ENCODE results near the gene MBLAC1. TPM values are rescaled to one million over a fixed set of nuclear protein-coding genes. Genes with fewer than 3 reads are reported as not detected.
"Not testable (repeated sequence)": the region's sequence is repeated elsewhere in the genome, so short reads cannot be mapped to it uniquely, and the experiment has no call there.

Gene MBLAC1
- total RNA-seq, 1 experiment from 2014 or later, result 3.2 TPM

GRCh38 chr7:100127866-100128636 lies 1.3 kb downstream of the MBLAC1 start:
- CTCF ChIA-PET, result interaction anchor here (0.6 to 1.6 kb wide), 6 partner anchors 14 to 280 kb away, joined by 3 to 6 read pairs (median 3); partner anchors contain the start of gene LAMTOR4

GRCh38 chr7:100128637-100128963 lies 1.8 kb downstream of the MBLAC1 start:
- no peak for DNase-seq
- BruUV-seq (replicated peaks), result no TSS peak
- H3K4me1 ChIP-seq, result peaks cover 20% of the 10 kb centered on the region
- no peaks in the 10 kb centered on the region for H3K9me3 Mint-ChIP-seq (ENCODE audit: unreplicated experiment)
- ChIA-PET CTCF (interaction anchor here (0.6 to 1.6 kb wide), 4 partner anchors 19 to 279 kb away, joined by 3 to 6 read pairs (median 4); partner anchors contain the start of gene LAMTOR4), POLR2A (interaction anchor here (0.6 to 1.2 kb wide), 3 partner anchors 27 to 300 kb away, joined by 3 to 8 read pairs (median 4); partner anchors contain the start of genes AP4M1, MCM7, MEPCE and ZCWPW1)
- no peaks in the 10 kb centered on the region for H3K27me3 Mint-ChIP-seq (ENCODE audit: insufficient read depth, unreplicated experiment)
- peak overlapping the region; percentile 99 for H3K4me3 Mint-ChIP-seq (ENCODE audit: unreplicated experiment)
- no peaks in the 10 kb centered on the region for H3K9me3 ChIP-seq
- TF ChIP-seq CTCF (IDR thresholded peaks at IDR 0.05; ENCODE audit: insufficient read depth in 1 of 2, low read depth in 1 of 2, low read length in 1 of 2, severe bottlenecking in 1 of 2, unreplicated experiment in 1 of 2), result no peak
- no peak overlapping the region for H3K27ac Mint-ChIP-seq (ENCODE audit: unreplicated experiment)
- peaks cover 25% of the 10 kb centered on the region for H3K36me3 Mint-ChIP-seq (ENCODE audit: insufficient read depth, unreplicated experiment)
- no peaks in the 10 kb centered on the region for H3K27me3 ChIP-seq (replicated peaks; ENCODE audit: control insufficient read depth, insufficient read depth, low read length)
- peaks cover 32% of the 10 kb centered on the region for H3K4me1 Mint-ChIP-seq (ENCODE audit: low read depth, unreplicated experiment)
- H3K36me3 ChIP-seq (ENCODE audit: control insufficient read depth, insufficient read depth, low read length), result no peaks in the 10 kb centered on the region
- H3K4me3 ChIP-seq (ENCODE audit: low read depth, low read length), result peak overlapping the region; percentile 95; the same call in 1 of the 2 replicates
- intact Hi-C loops (cut with micrococcal nuclease; ENCODE audit: unreplicated experiment), result no loop called here

More at GRCh38 chr7:100127866-100128636, 1.3 kb downstream of the MBLAC1 start:
- no peaks in the 10 kb centered on the region for H3K9me3 ChIP-seq
- H3K4me1 Mint-ChIP-seq (ENCODE audit: low read depth, unreplicated experiment), result peaks cover 30% of the 10 kb centered on the region
- intact Hi-C loops (cut with micrococcal nuclease; ENCODE audit: unreplicated experiment), result loop anchor here (1.0 kb wide), 1 partner anchor 9 kb away; the partner anchor contains the start of genes CNPY4 and TAF6
- peaks cover 20% of the 10 kb centered on the region for H3K4me1 ChIP-seq
- DNase-seq, result peak; percentile 53
- no peaks in the 10 kb centered on the region for H3K27me3 Mint-ChIP-seq (ENCODE audit: insufficient read depth, unreplicated experiment)
- peak overlapping the region; percentile 95 for H3K4me3 ChIP-seq (ENCODE audit: low read depth, low read length)
- H3K27me3 ChIP-seq (replicated peaks; ENCODE audit: control insufficient read depth, insufficient read depth, low read length), result no peaks in the 10 kb centered on the region
- H3K36me3 Mint-ChIP-seq (ENCODE audit: insufficient read depth, unreplicated experiment), result peaks cover 25% of the 10 kb centered on the region
- BruUV-seq (replicated peaks), result TSS peak; percentile 30
- POLR2A ChIA-PET, result interaction anchor here (0.6 to 1.2 kb wide), 3 partner anchors 26 to 301 kb away, joined by 3 to 8 read pairs (median 4); partner anchors contain the start of genes AP4M1, MCM7, MEPCE and ZCWPW1
- H3K27ac Mint-ChIP-seq (ENCODE audit: unreplicated experiment), result peak overlapping the region; percentile 19
- TF ChIP-seq CTCF (IDR thresholded peaks at IDR 0.05; ENCODE audit: insufficient read depth in 1 of 2, low read depth in 1 of 2, low read length in 1 of 2, severe bottlenecking in 1 of 2, unreplicated experiment in 1 of 2), result no peak
- no peaks in the 10 kb centered on the region for H3K9me3 Mint-ChIP-seq (ENCODE audit: unreplicated experiment)
- H3K4me3 Mint-ChIP-seq (ENCODE audit: unreplicated experiment), result peak overlapping the region; percentile 99
- no peaks in the 10 kb centered on the region for H3K36me3 ChIP-seq (ENCODE audit: control insufficient read depth, insufficient read depth, low read length)

GRCh38 chr7:100130220-100130607 lies 3.4 kb downstream of the MBLAC1 start:
- ChIA-PET CTCF (interaction anchor here (0.7 to 1.5 kb wide), 5 partner anchors 18 to 150 kb away, joined by 3 to 8 read pairs (median 7); partner anchors contain the start of genes AP4M1, LAMTOR4 and MCM7), POLR2A (interaction anchor here (1.1 kb wide), 1 partner anchor 28 kb away, joined by 7 read pairs; the partner anchor contains the start of gene AP4M1)
- H3K4me1 Mint-ChIP-seq (ENCODE audit: low read depth, unreplicated experiment), result peaks cover 24% of the 10 kb centered on the region
- H3K27me3 ChIP-seq (replicated peaks; ENCODE audit: control insufficient read depth, insufficient read depth, low read length); H3K27me3 Mint-ChIP-seq (ENCODE audit: insufficient read depth, unreplicated experiment); H3K4me3 Mint-ChIP-seq (ENCODE audit: unreplicated experiment); H3K9me3 ChIP-seq; H3K36me3 ChIP-seq (ENCODE audit: control insufficient read depth, insufficient read depth, low read length); BruUV-seq (replicated peaks); H3K27ac Mint-ChIP-seq (ENCODE audit: unreplicated experiment); intact Hi-C loops (cut with micrococcal nuclease; ENCODE audit: unreplicated experiment); DNase-seq; H3K9me3 Mint-ChIP-seq (ENCODE audit: unreplicated experiment); H3K4me3 ChIP-seq (ENCODE audit: low read depth, low read length): not testable (repeated sequence)
- peaks cover 25% of the 10 kb centered on the region for H3K36me3 Mint-ChIP-seq (ENCODE audit: insufficient read depth, unreplicated experiment)
- peaks cover 14% of the 10 kb centered on the region for H3K4me1 ChIP-seq
